Measurements from ENCODE around the gene FGFBP3.

GRCh38 chr10:91879515-91880170 is 29.6 kb downstream of the FGFBP3 start:
- TF ChIP-seq CTCF (IDR thresholded peaks at IDR 0.05) (no peak), POLR2AphosphoS5 (IDR thresholded peaks at IDR 0.05) (no peak)
